GM23338 (cell line): Measurements from ENCODE around the gene TNS4. TPM values are rescaled to one million over a fixed set of nuclear protein-coding genes. Genes with fewer than 3 reads are reported as not detected.

ENCODE experiments used
- ATAC-seq: fragments of 200-7000 bp; cut with Tn5 transposase; 3 replicates; pipeline ENCODE4 v1.9.1; 2020
- DNase-seq: peaks from one replicate; pipeline ENCODE4 v3.0.0-alpha.2; 2015; ENCODE audit warnings: low spot score
- H2AFZ ChIP-seq: fragments of 200-600 bp; sonication (generic); 2 replicates; pipeline ENCODE4 v1.8.0; 2016; ENCODE audit warnings: antibody characterized with exemption, mild to moderate bottlenecking, moderate library complexity
- H3F3A ChIP-seq: fragments of 200-600 bp; sonication (generic); replicated peaks from 2 replicates; pipeline ENCODE4 v1.8.0; 2017; ENCODE audit warnings: antibody characterized with exemption, mixed run types, low read depth
- H3K27ac ChIP-seq: fragments of 200-600 bp; sonication (generic); 2 replicates; pipeline ENCODE4 v1.6.1; 2016; ENCODE audit warnings: low read depth
- H3K27me3 ChIP-seq: fragments of 200-600 bp; sonication (generic); 2 replicates; pipeline ENCODE4 v1.8.0; 2016; ENCODE audit warnings: mild to moderate bottlenecking, mixed run types, moderate library complexity; ENCODE audit not compliant: insufficient read depth
- H3K36me3 ChIP-seq: fragments of 200-600 bp; sonication (generic); 2 replicates; pipeline ENCODE4 v1.8.0; 2016; ENCODE audit warnings: mild to moderate bottlenecking; ENCODE audit not compliant: insufficient read depth
- H3K4me1 ChIP-seq: fragments of 200-600 bp; sonication (generic); 2 replicates; pipeline ENCODE4 v1.8.0; 2016; ENCODE audit warnings: mild to moderate bottlenecking, moderate library complexity; ENCODE audit not compliant: insufficient read depth
- H3K4me2 ChIP-seq: fragments of 200-600 bp; sonication (generic); 2 replicates; pipeline ENCODE4 v1.7.1; 2017; ENCODE audit warnings: mixed run types
- H3K4me3 ChIP-seq: fragments of 200-600 bp; sonication (generic); 2 replicates; pipeline ENCODE4 v1.6.1; 2016; ENCODE audit warnings: mixed run types
- H3K79me2 ChIP-seq: fragments of 200-600 bp; sonication (generic); replicated peaks from 2 replicates; pipeline ENCODE4 v1.8.0; 2017; ENCODE audit warnings: mild to moderate bottlenecking; ENCODE audit not compliant: insufficient read depth
- H3K9me2 ChIP-seq: fragments of 200-600 bp; sonication (generic); 2 replicates; pipeline ENCODE4 v1.8.0; 2017; ENCODE audit not compliant: insufficient read depth
- H4K20me1 ChIP-seq: fragments of 200-600 bp; sonication (generic); replicated peaks from 2 replicates; pipeline ENCODE4 v1.8.0; 2017; ENCODE audit warnings: mild to moderate bottlenecking; ENCODE audit not compliant: insufficient read depth
- H3K27ac Mint-ChIP-seq: 2 replicates; pipeline ENCODE4 v1.8.0; 2020; ENCODE audit warnings: inconsistent platforms, mild to moderate bottlenecking, moderate library complexity, mixed read lengths
- H3K27me3 Mint-ChIP-seq: 3 replicates; pipeline ENCODE4 v1.8.0; 2022; ENCODE audit warnings: low read depth, mild to moderate bottlenecking, moderate library complexity, mixed read lengths, inconsistent platforms; ENCODE audit not compliant: insufficient read depth, poor library complexity
- H3K36me3 Mint-ChIP-seq: 3 replicates; pipeline ENCODE4 v1.8.0; 2021; ENCODE audit warnings: low read depth, mild to moderate bottlenecking, inconsistent platforms, moderate library complexity, mixed read lengths
- H3K4me1 Mint-ChIP-seq: 3 replicates; pipeline ENCODE4 v1.8.0; 2020; ENCODE audit warnings: mild to moderate bottlenecking, inconsistent platforms, mixed read lengths
- H3K4me3 Mint-ChIP-seq: 3 replicates; pipeline ENCODE4 v1.8.0; 2021; ENCODE audit warnings: moderate library complexity, mild to moderate bottlenecking, inconsistent platforms, mixed read lengths
- H3K9me3 Mint-ChIP-seq: 3 replicates; pipeline ENCODE4 v1.8.0; 2020; ENCODE audit warnings: moderate library complexity, mild to moderate bottlenecking, inconsistent platforms, mixed read lengths
- CREB1 ChIP-seq: fragments of 250-450 bp; sonication (Bioruptor Pico); IDR thresholded peaks from 2 replicates; pipeline ENCODE4 v1.5.0; 2020; ENCODE audit warnings: low read depth, mild to moderate bottlenecking, moderate library complexity
- ETS1 ChIP-seq: IDR thresholded peaks from 2 replicates; pipeline ENCODE4 v1.6.1; 2016; ENCODE audit warnings: antibody characterized with exemption
- EZH2 ChIP-seq: fragments of 200-600 bp; sonication (generic); IDR thresholded peaks from one replicate; pipeline ENCODE4 v1.8.0; 2017; ENCODE audit warnings: antibody characterized with exemption, mild to moderate bottlenecking, low read depth; ENCODE audit not compliant: unreplicated experiment
- EZH2phosphoT487 ChIP-seq: fragments of 200-600 bp; sonication (generic); IDR thresholded peaks from one replicate; pipeline ENCODE4 v1.8.1; 2018; ENCODE audit warnings: antibody characterized with exemption; ENCODE audit not compliant: unreplicated experiment
- NANOG ChIP-seq: IDR thresholded peaks from 2 replicates; pipeline ENCODE4 v1.6.1; 2016; ENCODE audit warnings: antibody characterized with exemption, borderline replicate concordance
- REST ChIP-seq: IDR thresholded peaks from one replicate; pipeline ENCODE4 v1.6.1; 2018; ENCODE audit warnings: antibody characterized with exemption; ENCODE audit not compliant: unreplicated experiment
- STAT1 ChIP-seq: IDR thresholded peaks from one replicate; pipeline ENCODE4 v1.6.1; 2016; ENCODE audit warnings: antibody characterized with exemption; ENCODE audit not compliant: unreplicated experiment
- ZNF114 ChIP-seq: fragments of 250-450 bp; sonication (Bioruptor Pico); IDR thresholded peaks from 2 replicates; pipeline ENCODE4 v1.5.0; 2020; ENCODE audit warnings: mild to moderate bottlenecking, moderate library complexity
- ZNF462 ChIP-seq: fragments of 250-450 bp; sonication (Bioruptor Pico); IDR thresholded peaks from 2 replicates; pipeline ENCODE4 v1.5.0; 2020; ENCODE audit warnings: mild to moderate bottlenecking, moderate library complexity
- polyA plus RNA-seq: library from polyadenylated mRNA; unstranded; fragments of >200 nt; fragmentation: Nextera tagmentation; extraction: Ambion mirVana; gene quantifications from 2 replicates; pipeline ENCODE4 v1.2.1, GENCODE V29; 2016
- total RNA-seq: library from RNA; depleted of rRNA; stranded (reverse); fragments of >200 nt; shearing (Covaris generic); gene quantifications from 2 replicates; pipeline ENCODE4 v1.2.3, GENCODE V29; 2014

The TNS4 gene
- total and polyA plus RNA-seq, 2 experiments from 2014 or later, result 0.31 to 4.9 TPM

DNA sequence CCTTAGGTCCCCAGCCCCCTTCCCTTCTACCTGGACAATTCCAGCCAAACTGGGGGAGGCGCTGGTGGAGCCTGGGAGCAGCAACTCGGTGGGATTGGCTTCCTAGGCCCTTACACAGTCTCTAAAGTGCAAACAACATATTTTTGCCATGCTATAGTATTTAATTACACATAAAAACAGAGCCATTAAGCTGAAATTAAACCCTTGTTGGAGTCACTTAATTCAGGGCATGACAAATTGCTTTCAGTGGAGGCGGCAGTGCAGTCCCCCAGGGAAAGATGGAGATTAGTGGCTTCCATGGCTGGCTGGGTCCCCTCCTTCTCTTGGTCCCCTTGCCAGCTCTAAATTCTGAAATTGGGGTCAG lies 40.8 kb downstream of the TNS4 start:
- no peak for TF ChIP-seq ZNF462 (CRISPR knock-in tag)
- no peak for TF ChIP-seq STAT1
- no peak for TF ChIP-seq ETS1
- no peak for TF ChIP-seq EZH2
- TF ChIP-seq NANOG, result no peak
- TF ChIP-seq ZNF114 (CRISPR knock-in tag), result no peak
- no peak for TF ChIP-seq REST
- no peak for TF ChIP-seq CREB1
- TF ChIP-seq EZH2phosphoT487, result no peak
- peaks cover 32% of the 10 kb centered on the region for H3K27me3 Mint-ChIP-seq
- no peak overlapping the region for H3K27ac Mint-ChIP-seq

More for the DNA sequence above, 40.8 kb downstream of the TNS4 start:
- H4K20me1 ChIP-seq, result no peaks in the 10 kb centered on the region
- H3K4me1 ChIP-seq, result peaks cover 39% of the 10 kb centered on the region
- no peak for ATAC-seq
- no peaks in the 10 kb centered on the region for H3K36me3 ChIP-seq
- Mint-ChIP-seq H3K4me3 (no peak overlapping the region), H3K36me3 (peaks cover 21% of the 10 kb centered on the region), H3K9me3 (peaks cover 3% of the 10 kb centered on the region; the same call in 1 of the 3 replicates), H3K4me1 (peaks cover 57% of the 10 kb centered on the region)
- H3K9me2 ChIP-seq, result no peaks in the 10 kb centered on the region
- no peak overlapping the region for H2AFZ ChIP-seq
- H3K4me2 ChIP-seq, result no peak overlapping the region
- H3K79me2 ChIP-seq, result no peaks in the 10 kb centered on the region
- no peaks in the 10 kb centered on the region for H3K27me3 ChIP-seq
- H3K4me3 ChIP-seq, result no peak overlapping the region
- no peak overlapping the region for H3K27ac ChIP-seq
- no peak for DNase-seq
- H3F3A ChIP-seq, result 0 out of 2 replicates have a peak, but pooled peaks cover 6% of the 10 kb centered on the region
